ENCODE data around the gene TPPP.

The TPPP gene

DNA sequence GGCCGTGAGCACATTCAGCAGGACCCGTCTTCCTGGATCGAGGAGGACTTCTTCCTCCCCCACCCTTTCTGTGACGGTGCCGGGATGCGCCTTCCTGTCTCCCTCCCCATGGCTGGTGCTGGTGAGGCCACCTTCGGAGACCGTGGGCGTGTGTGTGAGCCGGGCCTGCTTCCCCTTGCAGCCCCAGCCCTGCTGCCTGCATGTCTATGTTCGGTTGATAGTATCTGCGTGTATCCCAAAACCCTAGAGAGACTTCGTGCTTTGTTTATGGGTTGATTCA lies 68.3 kb downstream of the TPPP start:
- DNase-seq (ENCODE audit: low read depth in 2 of 2): no peak

DNA sequence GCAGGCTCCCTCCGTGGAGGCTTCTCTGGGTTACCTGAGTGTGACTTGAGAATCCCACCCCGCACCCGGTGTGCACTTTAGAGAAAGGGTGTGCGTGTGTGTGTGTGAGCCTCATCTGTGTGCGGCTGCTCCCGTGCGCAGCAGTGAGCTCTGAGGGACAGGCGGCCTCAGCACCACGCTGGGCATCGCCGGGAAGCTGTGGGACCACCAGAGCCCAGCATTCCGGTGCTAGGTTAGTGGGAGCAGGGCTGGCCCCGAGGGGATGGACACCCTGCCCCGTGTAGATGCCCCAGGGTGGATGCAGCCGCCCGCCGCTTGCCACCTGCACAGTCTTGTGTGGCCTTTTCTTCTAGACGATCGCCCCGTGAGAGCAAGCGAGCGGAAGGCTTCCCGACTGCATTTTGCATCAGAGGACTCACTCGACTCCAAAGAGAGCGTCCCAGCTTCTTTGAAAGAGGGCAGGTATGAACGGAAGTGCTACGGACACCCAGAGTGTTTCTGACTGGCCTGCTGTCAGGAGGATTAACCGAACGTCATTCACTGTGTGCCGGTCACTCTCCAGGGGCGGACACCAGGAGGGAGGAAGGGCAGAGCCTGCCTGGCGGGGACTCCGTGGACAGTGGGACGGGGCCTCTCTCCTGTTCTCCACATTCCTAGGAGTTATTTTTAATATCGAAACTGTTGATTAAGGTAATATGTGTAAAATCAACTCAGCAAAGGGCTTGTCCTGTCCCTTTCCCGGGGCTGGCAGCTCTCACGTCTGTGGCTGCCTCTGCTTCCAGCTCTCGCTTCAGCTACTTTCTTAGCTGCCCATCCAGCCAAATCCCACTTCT lies 68.8 kb downstream of the TPPP start:
- no peak for DNase-seq (ENCODE audit: low read depth in 2 of 2)

DNA sequence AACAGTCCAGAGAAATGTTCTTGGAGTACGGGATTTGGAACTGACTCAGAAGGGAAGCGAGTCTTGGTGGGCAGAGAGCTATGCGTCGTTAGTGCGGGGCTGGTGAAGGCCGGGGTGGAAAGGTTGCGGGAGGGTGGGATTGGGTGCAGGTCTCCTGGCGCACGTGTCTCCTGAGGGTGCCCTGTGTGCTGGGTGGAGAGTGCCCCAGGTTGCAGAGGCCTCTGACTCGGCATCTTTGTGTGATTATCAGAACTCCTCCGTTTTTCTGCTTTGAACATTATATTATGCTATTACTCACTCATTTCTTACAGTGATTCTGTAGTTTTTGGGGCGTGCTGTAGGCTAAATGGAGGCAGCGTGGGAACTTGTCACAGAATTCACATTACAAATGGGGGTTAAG lies 69.6 kb downstream of the TPPP start:
- DNase-seq (ENCODE audit: low read depth in 2 of 2): no peak

DNA sequence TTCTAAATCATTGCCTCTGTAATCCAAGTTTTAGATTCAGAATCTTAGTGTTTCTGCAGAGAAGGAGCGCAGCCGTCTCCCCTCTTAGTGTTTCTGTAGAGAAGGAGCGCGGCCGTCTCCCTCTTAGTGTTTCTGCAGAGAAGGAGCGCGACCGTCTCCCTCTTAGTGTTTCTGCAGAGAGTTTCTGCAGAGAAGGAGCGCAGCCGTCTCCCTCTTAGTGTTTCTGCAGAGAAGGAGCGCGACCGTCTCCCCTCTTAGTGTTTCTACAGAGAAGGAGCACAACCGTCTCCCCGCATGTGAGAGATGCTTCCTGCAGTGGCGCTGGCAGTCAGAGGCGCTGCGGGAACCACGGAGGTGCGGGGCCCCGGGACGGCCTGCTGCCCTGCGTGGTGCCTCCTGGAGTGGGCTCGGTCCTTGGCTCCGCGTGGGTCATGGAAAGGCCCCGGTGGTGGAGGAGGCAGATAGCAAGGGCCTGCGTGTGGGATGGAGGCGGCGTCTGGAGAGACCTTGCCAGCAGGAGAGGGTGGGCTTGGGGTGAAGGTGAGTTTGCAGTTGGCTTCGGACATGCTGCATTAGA lies 70.1 kb downstream of the TPPP start:
- DNase-seq (ENCODE audit: low read depth in 2 of 2): no peak

DNA sequence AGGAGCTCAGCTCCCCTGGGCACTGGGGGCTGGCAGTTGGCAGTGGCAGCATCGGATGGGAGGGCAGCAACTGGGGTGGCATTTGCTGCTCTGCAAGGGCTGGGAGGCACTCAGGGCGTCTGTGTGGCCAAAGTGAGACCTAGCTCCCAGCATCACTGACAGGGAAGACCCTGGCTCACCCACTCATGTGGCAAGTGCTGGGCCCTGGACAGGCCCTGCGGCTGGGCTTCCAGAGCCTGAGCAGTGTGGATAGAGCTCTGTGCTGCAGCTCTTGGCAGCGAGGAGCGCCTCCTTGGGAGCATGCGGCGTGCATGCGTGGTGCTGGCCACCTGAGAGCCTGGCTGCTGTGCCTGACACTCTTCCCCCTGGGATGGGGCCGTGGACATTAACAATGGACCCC lies 70.8 kb downstream of the TPPP start:
- DNase-seq (ENCODE audit: low read depth in 2 of 2): no peak

DNA sequence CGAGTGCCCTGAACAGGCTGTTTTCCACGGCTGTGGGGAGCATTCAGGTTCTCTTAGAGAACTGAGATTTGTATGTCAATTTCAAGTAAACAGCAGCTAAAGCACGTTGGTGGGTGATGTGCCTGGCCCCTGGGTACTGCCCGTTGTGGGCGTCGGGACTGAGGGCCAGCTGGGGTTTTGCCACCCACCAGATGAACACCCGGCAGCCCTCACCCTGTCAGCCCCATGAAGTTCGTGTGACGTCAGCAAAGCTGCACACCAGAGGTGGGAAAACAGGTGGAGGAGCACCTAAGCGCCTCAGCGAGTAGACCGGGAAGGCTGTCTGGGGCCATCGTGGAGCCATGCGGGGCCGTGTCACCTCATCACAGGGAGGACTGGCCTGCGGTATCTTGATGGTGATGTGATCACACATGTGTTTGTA lies 71.8 kb downstream of the TPPP start:
- no peak for DNase-seq (ENCODE audit: low read depth in 2 of 2)

DNA sequence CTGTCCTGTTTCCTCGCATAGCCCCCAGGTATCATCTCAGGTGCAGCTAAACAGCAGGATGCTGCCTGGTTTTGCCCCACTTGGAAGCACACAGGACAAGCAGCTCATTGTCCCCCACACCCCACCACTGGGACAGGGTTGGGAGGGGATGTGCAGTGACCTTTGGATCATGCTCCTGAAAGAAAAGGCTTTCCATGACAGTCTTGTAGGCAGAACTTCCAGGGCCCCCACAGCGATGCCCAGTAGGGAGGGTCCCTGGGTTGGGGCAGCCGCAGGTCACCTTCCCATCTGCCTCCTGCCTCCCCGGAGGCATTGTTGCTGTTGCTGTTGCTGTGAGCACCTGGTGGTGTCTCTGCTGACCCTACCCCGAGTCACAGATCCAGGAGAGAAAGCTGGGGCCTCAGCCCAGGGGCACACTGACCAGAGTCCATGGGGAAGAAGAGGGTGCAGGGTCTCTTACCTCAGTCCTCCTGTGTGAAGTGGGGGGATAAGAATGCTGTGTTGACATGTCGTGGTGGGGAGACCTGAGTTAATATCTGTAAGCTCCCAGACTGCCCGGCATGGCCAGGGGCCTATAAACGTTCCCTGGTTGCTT lies 72.5 kb downstream of the TPPP start:
- no peak for DNase-seq (ENCODE audit: low read depth in 2 of 2)

DNA sequence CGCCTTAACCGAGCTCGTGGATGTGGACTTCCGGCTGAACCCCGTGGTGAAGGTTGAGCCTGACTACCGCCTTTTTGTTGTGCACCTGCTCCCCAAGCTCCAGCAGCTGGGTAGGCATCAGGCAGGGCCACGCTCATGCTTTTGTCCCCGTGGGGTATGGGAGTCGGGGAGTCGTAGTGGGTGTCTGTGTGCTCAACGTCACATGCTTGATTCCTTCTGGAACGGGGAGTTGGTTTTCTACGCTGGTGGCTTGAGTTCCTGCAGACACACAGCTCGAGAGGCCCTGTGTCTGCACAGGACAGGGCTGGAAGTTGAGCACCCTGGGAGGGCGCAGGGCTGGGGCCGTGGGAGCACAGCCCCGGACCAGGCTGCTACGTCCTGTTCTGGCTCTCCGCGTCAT lies 73.0 kb downstream of the TPPP start:
- DNase-seq (ENCODE audit: low read depth in 2 of 2): no peak

DNA sequence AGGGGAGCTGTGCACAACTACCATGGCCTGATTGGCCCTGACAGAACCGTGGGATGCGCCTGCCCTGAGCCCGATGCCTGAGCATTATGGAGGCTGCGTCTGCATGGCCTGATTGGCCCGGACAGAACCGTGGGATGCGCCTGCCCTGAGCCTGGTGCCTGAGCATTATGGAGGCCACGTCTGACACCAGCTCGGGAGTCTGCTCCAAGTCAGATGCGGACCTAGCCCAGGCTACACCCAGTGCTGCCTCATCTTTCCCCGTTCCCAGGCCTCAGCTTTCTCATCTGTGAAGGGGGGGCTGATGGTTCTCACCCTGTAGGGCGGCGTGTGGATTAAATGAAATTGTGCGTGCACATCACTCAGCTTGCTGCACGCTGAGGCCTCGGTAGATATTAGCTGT lies 73.7 kb downstream of the TPPP start:
- no peak for DNase-seq (ENCODE audit: low read depth in 2 of 2)

DNA sequence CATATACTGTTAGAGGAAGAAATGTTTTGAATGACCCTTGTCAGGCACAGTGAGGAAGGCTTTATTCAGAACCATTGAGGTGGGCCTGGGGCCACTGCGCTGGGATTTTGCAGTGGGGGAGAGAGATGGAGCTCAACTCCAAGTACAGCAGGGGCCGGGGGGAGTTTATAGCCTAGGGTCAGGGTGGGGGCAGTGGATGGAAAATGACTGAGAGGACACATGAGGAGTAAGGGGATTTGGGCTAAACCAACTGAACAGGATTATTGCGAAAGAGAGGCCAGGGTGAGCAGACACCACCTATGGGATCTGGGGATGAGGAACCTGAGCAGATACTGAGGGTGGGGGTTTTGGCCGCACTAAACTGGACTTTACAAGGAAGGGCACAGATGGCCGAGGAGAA lies 74.7 kb downstream of the TPPP start:
- no peak for DNase-seq (ENCODE audit: low read depth in 2 of 2)

DNA sequence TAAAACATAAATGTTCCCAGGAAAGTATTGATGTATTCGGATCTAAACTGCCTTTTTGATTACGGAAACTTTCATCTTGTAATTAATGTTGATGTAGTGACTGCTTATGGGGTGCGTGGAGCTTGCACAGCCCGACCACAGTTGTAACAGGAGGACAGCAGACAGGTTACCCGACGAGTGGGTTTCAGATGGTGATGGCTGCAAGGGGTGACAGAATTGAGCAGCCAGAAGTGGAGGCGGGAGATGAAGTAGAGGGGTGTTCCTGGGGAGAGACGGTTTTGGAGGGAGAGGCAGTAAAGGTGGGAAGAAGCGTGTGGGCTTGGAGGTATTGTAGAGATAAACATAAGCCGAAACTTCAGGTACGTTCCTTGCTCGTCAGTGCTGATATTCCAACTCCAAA lies 75.3 kb downstream of the TPPP start:
- no peak for DNase-seq (ENCODE audit: low read depth in 2 of 2)

DNA sequence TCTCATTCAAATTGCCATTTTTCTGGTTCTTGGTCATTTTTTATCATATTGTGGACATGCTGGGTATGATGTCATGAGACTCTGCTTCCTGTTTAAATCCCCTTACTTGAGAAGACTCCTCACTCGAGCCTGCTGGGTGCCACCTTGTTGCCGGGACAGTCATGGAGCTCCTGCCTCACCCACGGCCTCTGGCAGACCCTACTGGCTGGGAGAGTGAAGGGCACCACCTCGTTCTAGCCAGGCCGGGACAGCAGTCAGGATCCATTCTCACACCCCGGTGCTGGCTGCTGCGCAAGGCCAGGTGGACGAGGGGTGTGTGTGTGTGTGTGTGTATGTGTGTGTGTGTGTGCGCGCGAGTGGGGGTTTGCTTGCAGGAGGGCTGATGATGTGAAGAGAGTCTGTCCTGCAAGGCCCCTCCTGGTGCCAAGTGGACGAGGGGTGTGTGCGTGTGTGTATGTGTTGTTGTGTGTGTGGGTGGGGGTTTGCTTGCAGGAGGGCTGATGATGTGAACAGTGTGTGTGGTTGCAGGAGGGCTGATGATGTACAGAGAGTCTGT lies 76.6 kb downstream of the TPPP start:
- DNase-seq (ENCODE audit: low read depth in 2 of 2): no peak

DNA sequence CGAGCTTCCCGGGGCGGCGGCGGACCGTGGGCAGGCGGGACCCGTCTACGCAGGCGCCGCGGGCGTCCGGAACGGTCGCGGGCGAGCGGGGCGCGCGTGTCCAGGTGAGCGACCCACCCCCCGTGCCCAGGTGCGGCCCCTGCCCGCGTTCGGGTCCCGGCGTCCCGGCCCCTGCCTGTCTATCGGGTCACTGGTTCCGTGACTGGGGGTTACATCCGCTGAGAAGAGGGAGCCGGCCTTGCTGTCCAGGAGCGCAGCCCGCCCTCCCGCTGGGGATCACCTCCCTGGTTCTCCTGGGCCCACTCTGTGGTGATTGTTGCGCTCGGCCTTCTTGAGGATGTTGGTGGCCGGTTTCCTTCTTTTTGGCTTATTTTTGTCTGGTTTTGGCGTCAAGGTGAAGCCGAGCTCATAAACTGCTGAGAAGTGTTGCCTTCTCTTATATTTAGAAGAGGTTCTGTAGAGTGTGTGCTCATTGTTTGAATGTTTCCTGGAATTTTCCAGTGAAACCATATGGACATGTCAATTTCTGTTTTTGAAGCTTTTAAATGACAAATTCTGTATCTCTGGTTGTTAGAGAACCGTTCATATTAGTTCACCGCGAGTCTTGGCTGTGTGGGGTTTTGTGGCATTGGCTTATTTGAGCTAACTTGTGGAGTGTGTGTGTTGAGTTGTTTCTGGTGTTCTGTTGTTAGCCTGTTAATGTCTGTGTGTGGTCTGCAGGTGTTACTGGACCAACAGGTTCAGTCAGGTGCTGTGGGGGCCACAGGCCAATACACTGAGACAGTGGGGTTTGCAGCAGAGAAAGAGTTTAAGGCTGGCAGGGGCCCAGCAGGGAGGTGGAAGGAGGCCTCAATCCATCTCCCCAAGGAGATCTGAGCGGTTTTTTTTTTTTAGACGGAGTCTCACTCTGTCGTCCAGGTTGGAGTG lies 80.4 kb downstream of the TPPP start:
- DNase-seq (ENCODE audit: low read depth in 2 of 2): peak in 1 of 2 donors; percentile 5

DNA sequence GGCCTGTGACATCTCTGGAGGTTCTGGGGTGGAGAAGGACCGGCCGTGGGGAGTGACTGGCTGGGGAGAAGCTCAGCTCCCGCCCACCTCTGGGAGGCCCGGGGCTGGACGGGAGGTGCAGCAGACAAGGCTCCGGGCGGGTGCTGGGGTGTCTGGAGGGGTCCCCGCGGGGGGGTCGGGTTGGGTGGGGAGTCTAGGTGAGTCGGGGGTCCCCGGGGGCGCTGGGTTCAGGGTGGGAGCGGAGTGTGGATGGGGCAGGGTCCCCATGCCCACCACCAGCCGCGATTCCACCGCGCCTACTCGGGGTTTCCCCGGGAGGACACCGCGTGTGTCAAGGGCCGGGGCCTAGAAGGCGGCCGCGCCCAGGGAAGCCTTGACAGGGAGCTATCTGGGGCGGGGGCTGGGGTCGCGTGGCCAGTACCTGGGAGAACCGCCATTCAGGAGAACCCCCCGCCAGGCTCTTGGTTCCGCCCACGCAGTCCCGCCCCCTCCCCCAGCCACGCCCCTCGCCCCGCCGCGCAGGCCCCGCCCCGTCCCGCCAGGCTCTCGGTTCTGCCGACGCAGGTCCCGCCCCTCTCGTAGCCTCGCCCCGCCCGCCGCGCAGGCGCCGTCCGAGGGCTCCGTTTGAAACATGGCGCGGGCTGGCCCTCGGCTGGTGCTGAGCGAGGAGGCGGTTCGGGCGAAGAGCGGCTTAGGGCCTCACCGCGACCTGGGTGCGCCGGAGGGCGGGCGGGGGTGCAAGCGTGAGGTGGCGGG lies 81.2 kb downstream of the TPPP start, which contains the start of gene CEP72:
Gene CEP72 (plus strand): TSS at position 610 of the 756 bp plus-strand sequence. CDS start 22 bp downstream, at position 632.
- DNase-seq (ENCODE audit: low read depth in 2 of 2): peak; percentile 84 to 91

DNA sequence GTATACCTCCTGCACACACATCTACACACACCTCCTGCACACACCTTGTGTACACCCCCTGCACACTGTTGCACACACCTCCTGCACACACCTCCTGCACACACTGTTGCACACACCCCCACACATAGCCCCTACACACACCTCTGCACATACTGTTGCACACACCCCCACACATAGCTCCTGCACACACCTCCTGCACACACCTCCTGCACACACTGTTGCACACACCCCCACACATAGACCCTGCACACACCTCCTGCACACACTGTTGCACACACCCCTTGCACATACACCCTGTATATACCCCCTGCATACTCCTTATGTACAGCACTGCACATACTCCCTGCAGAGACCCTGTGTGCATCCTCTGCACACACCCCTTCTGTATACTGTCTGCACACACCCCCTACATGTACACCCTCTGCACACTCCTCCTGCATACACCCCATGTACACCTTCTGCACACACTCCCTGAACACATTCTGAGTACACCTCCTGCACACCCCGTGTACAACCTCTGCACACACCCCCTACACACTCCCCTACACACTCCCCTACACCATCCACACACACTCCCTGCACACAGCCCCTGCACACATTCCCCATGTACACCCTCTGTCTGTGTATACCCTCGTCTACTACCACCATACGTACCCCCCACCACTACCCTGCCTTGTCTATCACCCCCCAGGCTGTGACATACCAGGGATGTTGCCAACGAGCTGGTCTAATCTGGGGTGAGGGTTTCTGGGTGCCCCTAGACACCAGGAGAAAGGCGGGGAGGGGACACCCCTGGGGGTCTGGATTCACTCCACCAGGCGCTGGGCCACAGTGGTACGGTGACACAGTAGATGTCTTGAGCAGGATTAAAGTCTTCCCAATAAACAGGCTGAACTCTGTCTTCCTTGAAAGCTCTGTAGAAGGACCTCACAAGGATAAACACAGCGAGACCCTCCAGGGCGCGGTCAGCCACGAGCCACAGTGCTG lies 82.1 kb downstream of the TPPP start:
- no peak for DNase-seq (ENCODE audit: low read depth in 2 of 2)

DNA sequence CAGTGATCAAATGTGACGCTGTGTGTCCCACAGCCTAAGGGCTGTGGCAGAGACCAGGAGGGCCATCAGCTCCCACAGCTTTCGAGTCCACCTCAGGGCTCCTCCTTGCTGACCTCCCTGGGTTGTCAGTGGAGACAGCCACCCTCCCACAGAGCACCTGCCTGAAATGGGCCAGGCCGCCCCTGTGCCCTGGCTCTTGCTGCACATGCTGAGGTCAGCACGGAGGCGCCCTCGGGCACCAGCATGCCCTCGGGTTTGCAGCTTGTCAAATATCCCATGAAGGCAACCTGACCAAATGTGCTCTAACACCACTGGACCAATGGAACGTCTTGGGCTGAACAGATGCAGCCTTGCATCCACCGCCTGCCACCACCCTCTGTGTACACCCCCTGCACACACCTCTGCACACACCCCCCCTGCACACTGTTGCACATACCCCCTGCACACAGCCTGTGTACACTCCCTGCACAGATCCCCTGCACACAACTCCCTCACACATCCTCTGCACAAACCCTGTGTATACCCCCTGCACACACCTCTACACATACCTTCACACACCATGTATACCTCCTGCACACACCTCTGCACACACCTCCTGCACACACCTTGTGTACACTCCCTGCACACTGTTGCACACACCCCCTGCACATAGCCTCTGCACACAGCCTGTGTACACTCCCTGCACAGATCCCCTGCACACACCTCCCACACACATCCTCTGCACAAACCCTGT lies 83.0 kb downstream of the TPPP start:
- no peak for DNase-seq (ENCODE audit: low read depth in 2 of 2)

Measured in stimulated activated CD4-positive, alpha-beta T cell treated with anti-CD3 and anti-CD28 coated beads, Interleukin-15, amount 100 ng/mL, for 48 hours (primary cell).